Measurements from ENCODE around the gene TRMT61B. TPM values are rescaled to one million over a fixed set of nuclear protein-coding genes. Genes with fewer than 3 reads are reported as not detected.
A peak's percentile ranks its signal among the peaks of the same experiment; 100 is the strongest.

Gene TRMT61B
- polyA plus RNA-seq, 3 donors, result 6.7 to 10.2 (median 8.1) TPM

DNA sequence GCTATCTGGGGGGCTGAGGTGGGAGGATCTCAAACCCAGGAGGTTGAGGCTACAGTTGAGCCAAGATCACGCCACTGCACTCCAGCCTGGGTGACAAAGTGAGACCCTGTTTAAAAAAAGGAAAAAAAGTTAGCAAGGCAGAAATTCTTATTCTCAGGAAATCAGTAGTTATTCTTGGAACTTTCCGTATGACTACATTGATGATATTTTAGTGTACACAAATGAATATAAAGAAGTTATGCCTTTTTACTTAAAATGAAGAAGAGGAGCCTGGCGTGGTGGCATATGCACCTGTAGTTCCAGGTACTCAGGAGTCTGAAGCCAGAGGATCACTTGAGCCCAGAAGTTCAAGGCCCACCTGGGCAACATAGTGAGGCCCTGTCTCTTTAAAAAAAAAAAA is 52.1 kb downstream of the TRMT61B start:
- intact Hi-C loops (cut with micrococcal nuclease), result loop anchor here in 1 of 2 donors (5.0 kb wide), 1 partner anchor 379 kb away; no protein-coding TSS in a partner anchor
- Mint-ChIP-seq H3K9me3 (no peaks in the 10 kb centered on the region), H3K27me3 (ENCODE audit: low read depth in 3 of 3) (peaks cover 0 to 2% (median 1%) of the 10 kb centered on the region in 3 donors), H3K36me3 (no peaks in the 10 kb centered on the region), H3K27ac (no peak overlapping the region), H3K4me1 (peaks cover 1% of the 10 kb centered on the region), H3K4me3 (no peak overlapping the region)
- Histone ChIP-seq H3K4me3 (replicated peaks in 1 of 3; ENCODE audit: low read depth in 2 of 3, low read length in 3 of 3) (no peak overlapping the region), H3K27ac (ENCODE audit: low read depth in 1 of 2, low read length in 2 of 2) (no peak overlapping the region), H3K4me1 (ENCODE audit: control insufficient read depth in 1 of 2, insufficient read depth in 2 of 2, low read length in 2 of 2) (no peaks in the 10 kb centered on the region), H3K4me2 (replicated peaks; ENCODE audit: extremely low read depth, low read length, poor library complexity, severe bottlenecking) (no peak overlapping the region), H4K20me1 (ENCODE audit: insufficient read depth, low read length) (no peaks in the 10 kb centered on the region), H3K9me3 (replicated peaks in 1 of 2; ENCODE audit: control insufficient read depth in 1 of 2, insufficient read depth in 1 of 2, low read length in 2 of 2) (no peaks in the 10 kb centered on the region), H3K27me3 (ENCODE audit: control insufficient read depth in 2 of 2, insufficient read depth in 2 of 2, low read length in 2 of 2) (no peaks in the 10 kb centered on the region), H3K36me3 (replicated peaks in 1 of 2; ENCODE audit: control insufficient read depth in 1 of 2, insufficient read depth in 2 of 2, low read length in 2 of 2) (no peaks in the 10 kb centered on the region), H3K9ac (ENCODE audit: insufficient read depth, low read length, poor library complexity, severe bottlenecking) (no peak overlapping the region), H3K79me2 (ENCODE audit: insufficient read depth, low read length) (no peaks in the 10 kb centered on the region), H2AFZ (ENCODE audit: insufficient read depth, low read depth, low read length, poor library complexity, severe bottlenecking) (no peak overlapping the region)
- 100% methylated on average over 2 of the region's 3 CpGs for WGBS (ENCODE audit: insufficient coverage)
- no peak for DNase-seq
- no peak for TF ChIP-seq CTCF (IDR thresholded peaks at IDR 0.05)

DNA sequence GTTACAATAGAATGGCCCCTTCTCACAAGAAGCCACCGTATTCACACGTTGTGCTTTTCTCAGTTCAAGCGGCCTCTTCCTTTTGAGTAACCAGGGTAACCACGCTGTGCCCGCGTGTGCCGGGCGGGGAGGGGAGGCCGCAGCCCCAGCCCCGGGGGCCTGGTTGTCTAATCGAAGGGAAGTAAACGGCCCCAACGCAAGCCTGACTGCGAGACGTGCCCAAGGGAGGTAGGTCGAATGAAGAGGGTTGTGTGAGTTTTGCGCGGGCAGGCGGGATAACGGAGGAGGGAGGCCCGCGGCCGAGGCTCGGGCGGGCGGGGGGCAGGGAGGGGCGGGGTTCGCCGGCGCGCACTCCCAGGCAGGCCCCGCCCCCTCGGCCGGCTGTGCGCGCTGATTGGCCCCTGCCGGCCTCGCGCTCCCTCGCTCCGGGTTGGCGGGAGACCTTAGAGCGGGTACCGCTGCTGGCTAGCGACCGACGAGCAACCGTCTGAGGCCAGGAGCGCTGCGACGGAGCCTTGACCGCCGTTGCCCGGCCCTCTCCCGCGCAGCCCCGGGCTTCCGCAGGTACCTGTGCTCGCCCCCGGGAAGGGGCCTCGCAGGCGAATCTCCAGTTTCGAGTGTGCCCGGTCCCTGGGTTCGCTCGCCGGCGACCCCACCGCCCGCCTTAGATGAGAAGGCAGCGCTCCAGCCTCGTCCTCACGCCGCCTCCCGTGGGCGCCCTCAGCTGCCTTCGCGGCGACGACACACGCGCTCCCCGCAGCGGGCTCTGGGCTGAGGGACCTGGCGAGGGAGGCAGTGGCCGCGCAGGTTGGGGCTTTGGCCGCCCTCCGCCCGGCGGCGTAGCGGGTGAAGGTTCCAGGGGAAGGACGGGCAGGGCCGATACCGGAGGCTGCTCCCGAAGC is 59.5 kb downstream of the TRMT61B start, which contains the start of gene SPDYA:
SPDYA (plus strand) TSS at position 451 of the 902 bp plus-strand sequence. CDS start 5,181 bp downstream, outside the sequence.
- H3K36me3 ChIP-seq (replicated peaks in 1 of 2; ENCODE audit: control insufficient read depth in 1 of 2, insufficient read depth in 2 of 2, low read length in 2 of 2), result peaks cover 2 to 20% of the 10 kb centered on the region in 2 donors
- H3K4me2 ChIP-seq (replicated peaks; ENCODE audit: extremely low read depth, low read length, poor library complexity, severe bottlenecking), result peak within 1 kb of the TSS; percentile 74
- peak within 1 kb of the TSS; percentile 67 for H2AFZ ChIP-seq (ENCODE audit: insufficient read depth, low read depth, low read length, poor library complexity, severe bottlenecking)

More for the DNA sequence above, 59.5 kb downstream of the TRMT61B start, which contains the start of gene SPDYA:
- Mint-ChIP-seq H3K27ac (peak within 1 kb of the TSS in 1 of 7 donors; percentile 64), H3K36me3 (peaks cover 6 to 18% of the 10 kb centered on the region in 2 donors), H3K4me1 (peaks cover 16% of the 10 kb centered on the region), H3K4me3 (peak within 1 kb of the TSS; percentile 77 to 85), H3K9me3 (peaks cover 0 to 6% (median 0%) of the 10 kb centered on the region in 7 donors), H3K27me3 (ENCODE audit: low read depth in 3 of 3) (peaks cover 7 to 17% (median 11%) of the 10 kb centered on the region in 3 donors)
- Histone ChIP-seq H3K27ac (ENCODE audit: low read depth in 1 of 2, low read length in 2 of 2) (no peak within 1 kb of the TSS), H3K4me3 (replicated peaks in 1 of 3; ENCODE audit: low read depth in 2 of 3, low read length in 3 of 3) (peak within 1 kb of the TSS; percentile 40 to 76 (median 45)), H3K4me1 (ENCODE audit: control insufficient read depth in 1 of 2, insufficient read depth in 2 of 2, low read length in 2 of 2) (peaks cover 13 to 20% of the 10 kb centered on the region in 2 donors), H3K9me3 (replicated peaks in 1 of 2; ENCODE audit: control insufficient read depth in 1 of 2, insufficient read depth in 1 of 2, low read length in 2 of 2) (no peaks in the 10 kb centered on the region), H3K9ac (ENCODE audit: insufficient read depth, low read length, poor library complexity, severe bottlenecking) (no peak within 1 kb of the TSS), H3K79me2 (ENCODE audit: insufficient read depth, low read length) (no peaks in the 10 kb centered on the region), H4K20me1 (ENCODE audit: insufficient read depth, low read length) (peaks cover 32% of the 10 kb centered on the region), H3K27me3 (ENCODE audit: control insufficient read depth in 2 of 2, insufficient read depth in 2 of 2, low read length in 2 of 2) (peaks cover 0 to 8% of the 10 kb centered on the region in 2 donors)
- intact Hi-C loops (cut with micrococcal nuclease), result no loop called here
- peak; percentile 42 to 59 (median 56) for DNase-seq
- TF ChIP-seq CTCF (IDR thresholded peaks at IDR 0.05), result no peak
- WGBS (ENCODE audit: insufficient coverage), result 2% methylated on average over 79 of the region's 97 CpGs
